ENCODE results near the gene ARHGAP24. TPM values are rescaled to one million over a fixed set of nuclear protein-coding genes. Genes with fewer than 3 reads are reported as not detected.

ARHGAP24 gene
- total and polyA plus RNA-seq, 2 donors (not counting 1 experiment from before 2014, with no cell fraction given): 15.9 to 40.5 TPM

DNA sequence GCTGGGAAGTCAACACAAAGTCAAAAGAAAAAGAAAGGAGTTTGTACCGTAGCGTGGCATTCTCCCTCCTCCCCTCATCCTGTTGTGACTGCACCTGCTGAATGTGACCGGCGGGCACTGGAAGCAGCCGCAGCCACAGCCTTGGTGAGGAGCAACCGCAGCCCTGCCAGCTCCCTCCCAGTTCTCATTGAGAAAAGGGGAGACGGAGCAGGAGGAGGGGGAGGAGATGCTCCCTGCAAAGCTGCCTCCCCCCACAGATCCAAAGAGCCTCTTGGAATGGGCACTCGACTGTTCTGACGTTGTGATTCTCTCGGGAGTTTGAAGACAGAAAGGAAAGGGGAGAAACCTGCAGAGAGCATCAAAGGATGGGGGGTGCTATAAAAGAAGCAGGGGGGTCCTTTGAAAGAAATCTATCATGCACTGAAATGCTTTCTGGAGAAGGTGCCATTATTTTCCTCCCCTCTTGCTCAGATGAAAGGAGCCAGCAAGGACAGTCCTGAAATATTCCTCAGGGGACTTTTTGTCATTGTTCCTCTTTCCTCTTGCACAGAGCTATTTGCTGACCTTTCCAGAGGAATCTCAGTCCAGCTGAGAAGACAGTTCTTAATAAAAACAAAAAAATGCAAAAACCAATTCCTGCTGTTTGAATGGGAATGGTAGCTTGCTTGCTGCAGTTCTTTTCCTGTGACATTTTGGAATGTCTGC lies 455.2 kb downstream of the ARHGAP24 start:
- Histone ChIP-seq H3K36me3 (ENCODE audit: control insufficient read depth, insufficient read depth, low read length) (no peaks in the 10 kb centered on the region), H3K4me3 (replicated peaks in 1 of 4; ENCODE audit: control extremely low read depth in 1 of 4, insufficient read depth in 1 of 4, low read depth in 3 of 4, low read length in 4 of 4) (no peak overlapping the region), H4K20me1 (ENCODE audit: control insufficient read depth, extremely low read depth, insufficient read depth, low read length) (no peaks in the 10 kb centered on the region), H3K9me3 (ENCODE audit: control insufficient read depth, insufficient read depth, low read depth, low read length) (no peaks in the 10 kb centered on the region), H3K79me2 (ENCODE audit: control insufficient read depth, insufficient read depth, low read length) (no peaks in the 10 kb centered on the region), H3K9ac (ENCODE audit: insufficient read depth, low read length) (no peak overlapping the region), H3K27me3 (ENCODE audit: control insufficient read depth, insufficient read depth, low read length) (no peaks in the 10 kb centered on the region), H2AFZ (ENCODE audit: low read length) (no peak overlapping the region), H3K4me2 (ENCODE audit: extremely low read depth, insufficient read depth, low read length) (no peak overlapping the region), H3K4me1 (ENCODE audit: control insufficient read depth, extremely low read depth, insufficient read depth, low read length) (peaks cover 2% of the 10 kb centered on the region), H3K27ac (ENCODE audit: insufficient read depth, low read length) (no peak overlapping the region)
- DNase-seq (ENCODE audit: low read depth in 2 of 2): no peak
- TF ChIP-seq EZH2 (IDR thresholded peaks at IDR 0.05; ENCODE audit: low read length, missing control alignments) (no peak), CTCF (conservative IDR thresholded peaks at IDR 0.05 in 1 of 2, IDR thresholded peaks at IDR 0.05 in 1 of 2; ENCODE audit: low read depth in 1 of 2, low read length in 2 of 2) (no peak)

DNA sequence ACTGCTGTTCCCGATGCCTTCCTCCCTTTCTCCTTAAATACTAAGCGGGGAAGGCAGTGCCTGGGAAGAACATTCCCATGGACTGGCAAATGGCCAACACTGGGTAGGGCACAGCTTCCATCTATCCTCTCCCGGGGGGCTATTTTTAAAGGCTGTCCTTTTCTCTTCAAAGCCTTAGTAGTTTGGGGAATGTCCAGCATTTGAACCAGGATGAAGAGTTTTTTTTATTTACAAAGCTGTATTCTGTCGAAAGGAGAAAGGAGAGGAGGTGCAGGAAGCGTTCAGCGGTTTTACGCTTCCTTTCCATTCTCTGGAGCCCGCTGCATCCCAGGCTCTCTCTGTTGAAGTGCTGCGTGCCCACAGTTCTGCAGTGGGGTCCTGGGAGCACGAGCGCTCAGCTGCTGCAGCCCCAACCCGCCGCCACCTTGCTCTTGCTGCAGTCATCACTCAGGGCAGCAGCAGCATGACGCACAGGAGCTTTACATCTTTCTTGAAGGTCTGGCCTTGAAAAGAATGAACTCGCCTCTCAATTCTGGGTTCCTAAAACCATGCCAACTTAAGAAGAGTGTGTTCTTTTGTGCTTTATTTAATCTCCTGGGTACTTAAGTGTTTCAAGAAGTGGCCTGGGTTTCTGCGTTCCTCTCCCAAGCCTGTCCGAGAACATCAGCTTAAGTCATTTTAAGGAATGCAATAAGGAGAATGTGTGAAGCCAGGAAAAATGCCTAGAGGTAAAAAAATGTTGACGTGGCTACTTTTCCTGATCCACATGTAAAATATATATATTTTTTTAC lies 457.7 kb downstream of the ARHGAP24 start:
- Histone ChIP-seq H3K9me3 (ENCODE audit: control insufficient read depth, insufficient read depth, low read depth, low read length) (no peaks in the 10 kb centered on the region), H3K79me2 (ENCODE audit: control insufficient read depth, insufficient read depth, low read length) (no peaks in the 10 kb centered on the region), H3K27ac (ENCODE audit: insufficient read depth, low read length) (no peak overlapping the region), H4K20me1 (ENCODE audit: control insufficient read depth, extremely low read depth, insufficient read depth, low read length) (no peaks in the 10 kb centered on the region), H2AFZ (ENCODE audit: low read length) (no peak overlapping the region), H3K27me3 (ENCODE audit: control insufficient read depth, insufficient read depth, low read length) (no peaks in the 10 kb centered on the region), H3K4me2 (ENCODE audit: extremely low read depth, insufficient read depth, low read length) (no peak overlapping the region), H3K36me3 (ENCODE audit: control insufficient read depth, insufficient read depth, low read length) (no peaks in the 10 kb centered on the region), H3K4me3 (replicated peaks in 1 of 4; ENCODE audit: control extremely low read depth in 1 of 4, insufficient read depth in 1 of 4, low read depth in 3 of 4, low read length in 4 of 4) (no peak overlapping the region), H3K4me1 (ENCODE audit: control insufficient read depth, extremely low read depth, insufficient read depth, low read length) (peaks cover 2% of the 10 kb centered on the region), H3K9ac (ENCODE audit: insufficient read depth, low read length) (no peak overlapping the region)
- peak in 1 of 2 donors; percentile 72 for DNase-seq (ENCODE audit: low read depth in 2 of 2)
- no peak for TF ChIP-seq EZH2 (IDR thresholded peaks at IDR 0.05; ENCODE audit: low read length, missing control alignments)

DNA sequence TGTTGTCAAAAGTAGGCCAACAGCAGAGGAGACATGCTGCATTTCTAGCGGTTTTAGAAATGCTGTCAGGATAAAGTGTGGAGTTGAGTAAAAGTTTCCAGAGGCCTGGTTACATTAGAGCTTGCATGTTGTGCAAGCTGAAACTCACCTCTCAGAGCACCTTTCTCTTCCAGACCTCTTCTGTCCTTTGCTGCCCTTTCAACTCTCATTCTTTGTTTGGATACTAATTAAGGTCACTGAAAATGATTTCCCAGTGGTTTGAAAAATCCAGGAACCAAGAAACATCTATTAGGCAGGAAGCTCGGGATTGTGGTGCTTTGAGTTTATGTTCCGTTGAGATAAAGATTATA lies 458.3 kb downstream of the ARHGAP24 start:
- no peaks in the 10 kb centered on the region for H3K79me2 ChIP-seq (ENCODE audit: control insufficient read depth, insufficient read depth, low read length)
- no peaks in the 10 kb centered on the region for H3K9me3 ChIP-seq (ENCODE audit: control insufficient read depth, insufficient read depth, low read depth, low read length)
- H3K4me2 ChIP-seq (ENCODE audit: extremely low read depth, insufficient read depth, low read length): no peak overlapping the region
- H3K27ac ChIP-seq (ENCODE audit: insufficient read depth, low read length): no peak overlapping the region
- DNase-seq (ENCODE audit: low read depth in 2 of 2): no peak
- no peaks in the 10 kb centered on the region for H4K20me1 ChIP-seq (ENCODE audit: control insufficient read depth, extremely low read depth, insufficient read depth, low read length)
- no peaks in the 10 kb centered on the region for H3K27me3 ChIP-seq (ENCODE audit: control insufficient read depth, insufficient read depth, low read length)
- H3K4me3 ChIP-seq (replicated peaks in 1 of 4; ENCODE audit: control extremely low read depth in 1 of 4, insufficient read depth in 1 of 4, low read depth in 3 of 4, low read length in 4 of 4): no peak overlapping the region
- no peaks in the 10 kb centered on the region for H3K36me3 ChIP-seq (ENCODE audit: control insufficient read depth, insufficient read depth, low read length)
- H3K9ac ChIP-seq (ENCODE audit: insufficient read depth, low read length): no peak overlapping the region
- no peak overlapping the region for H2AFZ ChIP-seq (ENCODE audit: low read length)
- peaks cover 2% of the 10 kb centered on the region for H3K4me1 ChIP-seq (ENCODE audit: control insufficient read depth, extremely low read depth, insufficient read depth, low read length)
- no peak for TF ChIP-seq EZH2 (IDR thresholded peaks at IDR 0.05; ENCODE audit: low read length, missing control alignments)
- no peak for TF ChIP-seq CTCF (conservative IDR thresholded peaks at IDR 0.05 in 1 of 2, IDR thresholded peaks at IDR 0.05 in 1 of 2; ENCODE audit: low read depth in 1 of 2, low read length in 2 of 2)
